ENCODE data around the gene RPP38. TPM values are rescaled to one million over a fixed set of nuclear protein-coding genes. Genes with fewer than 3 reads are reported as not detected.

Gene RPP38
- total RNA-seq, 4 donors from 2014 or later = 7.5 to 10.6 (median 10.3) TPM

DNA sequence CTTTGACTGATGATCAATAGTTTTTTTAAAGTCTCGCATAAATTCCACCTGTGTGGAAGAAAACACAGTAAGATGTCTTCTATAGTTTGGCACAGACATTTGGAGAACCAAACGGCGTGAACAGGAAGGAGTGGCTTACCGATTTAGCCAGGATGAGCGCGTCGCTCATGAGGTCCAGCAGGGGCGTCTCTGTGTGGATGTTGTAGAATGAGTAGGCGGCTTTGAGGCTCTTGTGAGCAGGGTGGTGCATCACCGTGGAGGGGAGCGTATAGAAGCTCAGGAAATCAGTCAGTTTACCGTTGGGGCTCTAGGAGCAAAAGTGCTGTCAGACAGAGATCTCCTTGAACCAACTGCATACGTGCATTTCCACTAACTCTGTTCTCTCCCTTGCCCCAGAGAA is 15.5 kb downstream of the RPP38 start:
- TF ChIP-seq CTCF (IDR thresholded peaks at IDR 0.05; ENCODE audit: low read depth) = no peak

GRCh38 chr10:15113766-15114165 is 16.6 kb downstream of the RPP38 start:
- no peak for TF ChIP-seq CTCF (IDR thresholded peaks at IDR 0.05; ENCODE audit: low read depth)

DNA sequence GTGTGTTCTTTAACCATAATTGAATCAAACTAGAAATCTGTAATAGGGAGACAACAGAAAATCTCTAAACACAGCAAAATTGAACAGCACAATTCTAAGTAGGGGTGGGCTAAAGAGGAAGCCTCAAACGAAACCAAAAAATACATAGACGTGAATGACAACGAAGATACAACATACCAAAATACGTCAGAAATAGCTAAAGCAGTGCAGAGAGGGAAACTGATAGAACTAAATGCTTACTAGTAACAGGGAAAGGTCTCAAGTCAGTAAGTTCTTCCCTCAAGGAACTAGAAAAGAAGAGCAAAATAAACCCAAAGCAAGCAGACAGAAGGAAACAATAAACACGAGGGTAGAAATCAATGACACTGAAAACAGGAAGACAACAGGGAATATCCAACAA is 19.1 kb downstream of the RPP38 start:
- no peak for TF ChIP-seq CTCF (IDR thresholded peaks at IDR 0.05; ENCODE audit: low read depth)

GRCh38 chr10:15118615-15119014 is 21.5 kb downstream of the RPP38 start:
- no peak for TF ChIP-seq CTCF (IDR thresholded peaks at IDR 0.05; ENCODE audit: low read depth)

- TF ChIP-seq CTCF (IDR thresholded peaks at IDR 0.05; ENCODE audit: low read depth) = no peak
Observed at GRCh38 chr10:15120523-15120922, 23.4 kb downstream of the RPP38 start.

GRCh38 chr10:15121707-15122106 is 24.6 kb downstream of the RPP38 start:
- TF ChIP-seq CTCF (IDR thresholded peaks at IDR 0.05; ENCODE audit: low read depth) = no peak

- no peak for TF ChIP-seq CTCF (IDR thresholded peaks at IDR 0.05; ENCODE audit: low read depth)
Observed at GRCh38 chr10:15122477-15123030, 25.4 kb downstream of the RPP38 start.
